22Rv1 (cell line): Measurements from ENCODE around the gene DHX36.

ENCODE experiments used
- CTCF ChIP-seq: fragments of 450-650 bp; IDR thresholded peaks from 2 replicates; pipeline ENCODE4 v1.5.1; 2017; ENCODE audit warnings: mild to moderate bottlenecking
- ZFX ChIP-seq: fragments of 450-650 bp; IDR thresholded peaks from 2 replicates; pipeline ENCODE4 v1.6.1; 2017; ENCODE audit warnings: antibody characterized with exemption, borderline replicate concordance

GRCh38 chr3:154367221-154367620 lies 42.9 kb upstream of the DHX36 start:
- TF ChIP-seq CTCF (no peak), ZFX (no peak)
